Lower lobe of right lung (tissue), 2 donors: Measurements from ENCODE around the gene LRFN3. TPM values are rescaled to one million over a fixed set of nuclear protein-coding genes. Genes with fewer than 3 reads are reported as not detected.

Experiments used
- ATAC-seq, 2 donors: fragments of 200-7000 bp; cut with Tn5 transposase; one replicate each; pipeline ENCODE4 v1.9.1; 2020 to 2022; ENCODE audit warnings: mild to moderate bottlenecking in 2 of 2, moderate library complexity in 2 of 2
- DNase-seq: peaks from one replicate; pipeline ENCODE4 v3.0.0-alpha.2; 2020
- H3K27ac ChIP-seq: fragments of 200-600 bp; one replicate; pipeline ENCODE4 v1.8.0; 2022
- H3K27me3 ChIP-seq: fragments of 200-600 bp; one replicate; pipeline ENCODE4 v1.8.0; 2022; ENCODE audit warnings: low read depth
- H3K36me3 ChIP-seq: fragments of 200-600 bp; one replicate; pipeline ENCODE4 v1.8.0; 2022; ENCODE audit warnings: mild to moderate bottlenecking
- H3K4me1 ChIP-seq: fragments of 200-600 bp; one replicate; pipeline ENCODE4 v1.8.0; 2022
- H3K4me3 ChIP-seq: fragments of 200-600 bp; one replicate; pipeline ENCODE4 v1.8.0; 2022; ENCODE audit warnings: mild to moderate bottlenecking
- H3K9me3 ChIP-seq: fragments of 200-600 bp; one replicate; pipeline ENCODE4 v1.8.0; 2022
- intact Hi-C: fragments of 100-400 bp; cut with DNase I; formaldehyde crosslinking; loops from one replicate; pipeline ENCODE4 v1.11.0; 2022
- total RNA-seq: library from RNA; stranded (reverse); fragmentation: NEBNext Ultra II Directional; extraction: Animal tissue kit (Norgen Biotek cat#: 25700); gene quantifications from one replicate; pipeline ENCODE4 v1.2.1, GENCODE V29; 2021
- TF ChIP-seq, protein P1 (sequence below): fragments of 200-600 bp; IDR thresholded peaks from one replicate; pipeline ENCODE4 v1.8.0; 2022; ENCODE audit warnings: antibody characterized with exemption, mild to moderate bottlenecking
- donor health status: DM: no; HTN: yes; CAD: no; lungs with severe emphysema.

LRFN3 gene
- total RNA-seq, 1 donor from 2014 or later = 14.6 TPM

DNA sequence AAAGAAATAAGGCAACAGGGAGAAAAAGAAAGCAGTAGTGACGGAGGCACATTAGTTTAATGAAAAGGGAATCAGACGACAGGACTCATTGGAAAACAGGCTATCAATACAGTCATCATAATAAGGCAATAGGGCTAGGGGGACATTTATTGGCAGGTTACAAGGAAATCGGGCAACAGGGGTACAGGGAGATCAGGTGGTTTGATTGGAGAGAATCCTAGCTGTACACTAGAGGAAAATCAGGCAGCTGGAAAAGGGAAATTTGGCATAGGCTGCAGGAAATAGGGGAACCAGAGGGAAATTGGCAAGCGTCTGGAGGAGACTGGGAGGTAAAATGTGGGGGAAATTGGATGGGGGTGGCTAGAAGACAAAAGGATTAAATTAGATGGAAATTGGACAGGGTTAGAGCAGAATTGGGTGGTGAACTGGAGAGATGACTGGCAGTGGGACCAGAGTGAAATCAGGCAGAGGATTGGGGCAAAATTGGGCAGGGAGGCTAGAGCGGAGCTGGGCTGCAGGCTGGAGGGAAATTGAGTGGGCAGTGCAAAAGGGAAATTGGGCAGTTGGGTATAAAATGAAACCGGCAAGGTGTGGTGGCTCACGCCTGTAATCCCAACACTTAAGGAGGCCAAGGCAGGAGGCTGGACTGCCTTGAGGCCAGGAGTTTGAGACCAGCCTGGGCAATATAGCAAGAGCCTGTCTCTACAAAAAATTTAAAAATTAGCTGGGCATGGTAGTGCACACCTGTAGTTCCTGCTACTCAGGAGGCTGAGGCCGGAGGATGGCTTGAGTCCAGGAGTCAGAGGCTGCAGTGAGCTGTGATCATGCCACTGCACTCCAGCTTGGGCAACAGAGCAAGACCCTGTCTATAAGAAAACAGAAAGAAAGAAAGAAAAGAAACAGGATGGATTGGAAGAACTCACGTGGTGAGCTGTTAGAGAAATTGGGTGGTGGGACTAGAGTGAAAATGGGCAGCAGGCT lies 7.4 kb downstream of the LRFN3 start:
- TF ChIP-seq, protein P1, sequence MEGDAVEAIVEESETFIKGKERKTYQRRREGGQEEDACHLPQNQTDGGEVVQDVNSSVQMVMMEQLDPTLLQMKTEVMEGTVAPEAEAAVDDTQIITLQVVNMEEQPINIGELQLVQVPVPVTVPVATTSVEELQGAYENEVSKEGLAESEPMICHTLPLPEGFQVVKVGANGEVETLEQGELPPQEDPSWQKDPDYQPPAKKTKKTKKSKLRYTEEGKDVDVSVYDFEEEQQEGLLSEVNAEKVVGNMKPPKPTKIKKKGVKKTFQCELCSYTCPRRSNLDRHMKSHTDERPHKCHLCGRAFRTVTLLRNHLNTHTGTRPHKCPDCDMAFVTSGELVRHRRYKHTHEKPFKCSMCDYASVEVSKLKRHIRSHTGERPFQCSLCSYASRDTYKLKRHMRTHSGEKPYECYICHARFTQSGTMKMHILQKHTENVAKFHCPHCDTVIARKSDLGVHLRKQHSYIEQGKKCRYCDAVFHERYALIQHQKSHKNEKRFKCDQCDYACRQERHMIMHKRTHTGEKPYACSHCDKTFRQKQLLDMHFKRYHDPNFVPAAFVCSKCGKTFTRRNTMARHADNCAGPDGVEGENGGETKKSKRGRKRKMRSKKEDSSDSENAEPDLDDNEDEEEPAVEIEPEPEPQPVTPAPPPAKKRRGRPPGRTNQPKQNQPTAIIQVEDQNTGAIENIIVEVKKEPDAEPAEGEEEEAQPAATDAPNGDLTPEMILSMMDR = no peak
- Histone ChIP-seq H3K4me1 (no peaks in the 10 kb centered on the region), H3K9me3 (no peaks in the 10 kb centered on the region), H3K27ac (no peak overlapping the region), H3K27me3 (no peaks in the 10 kb centered on the region), H3K36me3 (peaks cover 34% of the 10 kb centered on the region), H3K4me3 (no peak overlapping the region)
- no peak for ATAC-seq
- DNase-seq = no peak
- intact Hi-C loops = no loop called here

DNA sequence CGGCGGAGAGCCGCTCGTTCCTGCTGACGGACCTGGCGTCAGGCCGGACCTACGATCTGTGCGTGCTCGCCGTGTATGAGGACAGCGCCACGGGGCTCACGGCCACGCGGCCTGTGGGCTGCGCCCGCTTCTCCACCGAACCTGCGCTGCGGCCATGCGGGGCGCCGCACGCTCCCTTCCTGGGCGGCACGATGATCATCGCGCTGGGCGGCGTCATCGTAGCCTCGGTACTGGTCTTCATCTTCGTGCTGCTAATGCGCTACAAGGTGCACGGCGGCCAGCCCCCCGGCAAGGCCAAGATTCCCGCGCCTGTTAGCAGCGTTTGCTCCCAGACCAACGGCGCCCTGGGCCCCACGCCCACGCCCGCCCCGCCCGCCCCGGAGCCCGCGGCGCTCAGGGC lies 8.4 kb downstream of the LRFN3 start:
- no peak for DNase-seq
- peaks cover 31% of the 10 kb centered on the region for H3K36me3 ChIP-seq
- TF ChIP-seq, protein P1 = no peak

DNA sequence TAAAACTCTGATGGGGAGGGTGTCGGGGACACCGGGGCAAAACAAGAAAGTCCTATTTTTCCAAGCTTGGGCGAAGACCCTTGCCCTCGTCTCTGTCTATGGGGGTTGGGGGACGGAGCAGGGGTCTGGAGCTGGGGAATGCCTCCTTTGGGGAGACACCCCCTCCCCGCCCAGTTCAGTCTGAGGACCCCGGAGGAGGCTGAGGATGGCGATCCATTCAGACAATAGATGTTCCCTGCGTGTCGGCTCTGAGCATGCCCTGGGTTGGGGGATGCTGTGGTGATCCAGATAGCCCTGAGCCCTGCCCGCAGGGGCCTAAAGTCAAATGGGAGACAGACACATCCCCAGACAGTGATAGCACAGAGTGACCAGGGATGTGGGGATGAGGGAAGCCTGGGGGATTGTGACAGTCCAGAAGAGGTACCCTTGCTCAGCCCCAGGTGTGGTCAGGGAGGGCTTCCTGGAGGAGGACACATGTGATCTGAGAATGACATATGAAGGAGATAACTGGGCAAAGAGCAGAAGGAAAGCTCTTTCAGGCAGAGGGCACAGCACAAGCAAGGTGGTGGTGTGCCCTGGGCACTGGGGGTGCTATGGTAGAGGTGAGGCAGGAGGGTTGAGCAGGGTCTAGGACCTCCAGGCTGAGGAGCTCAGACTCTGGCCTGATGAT lies 9.1 kb downstream of the LRFN3 start:
- Histone ChIP-seq H3K27ac (no peak overlapping the region), H3K4me3 (no peak overlapping the region), H3K36me3 (peaks cover 26% of the 10 kb centered on the region), H3K27me3 (no peaks in the 10 kb centered on the region), H3K4me1 (no peaks in the 10 kb centered on the region), H3K9me3 (no peaks in the 10 kb centered on the region)
- TF ChIP-seq, protein P1 = no peak
- ATAC-seq = no peak
- intact Hi-C loops = no loop called here
- DNase-seq = no peak

More for the DNA sequence above, 8.4 kb downstream of the LRFN3 start:
- intact Hi-C loops = no loop called here
- Histone ChIP-seq H3K27me3 (no peaks in the 10 kb centered on the region), H3K4me1 (no peaks in the 10 kb centered on the region), H3K9me3 (no peaks in the 10 kb centered on the region), H3K27ac (no peak overlapping the region), H3K4me3 (no peak overlapping the region)
- ATAC-seq = no peak

DNA sequence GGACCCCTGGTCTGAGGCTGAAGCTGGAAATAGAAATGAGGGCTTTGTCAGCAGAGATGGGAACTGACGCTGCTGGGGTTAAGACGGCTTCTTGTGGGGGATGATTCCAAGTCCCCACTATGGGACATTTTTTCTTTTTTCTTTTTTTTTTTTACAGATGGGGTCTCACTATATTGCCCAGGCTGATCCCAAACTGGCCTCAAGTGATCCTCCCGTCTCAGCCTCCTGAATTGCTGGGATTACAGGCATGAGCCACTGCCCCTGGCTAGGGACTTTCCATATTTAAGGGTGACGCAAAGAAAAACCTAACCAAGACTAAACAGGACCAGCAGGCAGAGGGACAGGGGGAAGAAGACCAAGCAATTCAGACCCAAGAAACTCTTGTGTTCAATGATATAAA lies 10.0 kb downstream of the LRFN3 start:
- TF ChIP-seq, protein P1 = no peak
- H3K36me3 ChIP-seq = peaks cover 21% of the 10 kb centered on the region
- ATAC-seq (no peak), DNase-seq (no peak)
- no peak overlapping the region for H3K4me3 ChIP-seq
- intact Hi-C loops = no loop called here
- H3K9me3 ChIP-seq = no peaks in the 10 kb centered on the region
- H3K27me3 ChIP-seq = no peaks in the 10 kb centered on the region
- no peaks in the 10 kb centered on the region for H3K4me1 ChIP-seq
- no peak overlapping the region for H3K27ac ChIP-seq

DNA sequence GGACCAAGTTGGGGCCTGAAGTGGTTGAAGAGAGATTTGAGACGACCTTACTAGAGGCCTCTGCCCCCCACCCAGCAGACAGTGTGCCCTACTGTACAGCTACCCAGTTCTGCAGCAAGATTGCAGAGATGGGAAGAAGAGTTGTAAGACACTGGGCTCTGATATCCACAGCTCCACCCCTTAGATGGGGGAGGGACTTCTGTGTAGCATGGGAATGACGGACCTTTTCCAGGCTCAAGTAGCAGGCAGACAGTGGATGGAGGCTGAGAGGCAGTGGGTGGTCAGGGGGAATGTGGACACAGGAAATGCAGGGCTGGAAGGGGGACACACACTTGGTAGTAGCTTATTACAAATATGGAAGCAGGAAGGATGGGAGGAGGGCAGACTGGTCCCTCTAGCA lies 13.0 kb downstream of the LRFN3 start:
- intact Hi-C loops = no loop called here
- Histone ChIP-seq H3K27me3 (no peaks in the 10 kb centered on the region), H3K9me3 (no peaks in the 10 kb centered on the region), H3K36me3 (peaks cover 9% of the 10 kb centered on the region), H3K4me1 (no peaks in the 10 kb centered on the region), H3K27ac (no peak overlapping the region), H3K4me3 (no peak overlapping the region)
- ATAC-seq (no peak), DNase-seq (no peak)
- TF ChIP-seq, protein P1 = no peak
